HEK293 (cell line): ENCODE data around the gene BAIAP2.

ENCODE experiments used
- GLIS2 ChIP-seq: fragments of 450-650 bp; formaldehyde crosslinking; IDR thresholded peaks from 2 replicates; pipeline ENCODE4 v1.5.1; 2016; ENCODE audit warnings: missing biosample characterization, missing genetic modification characterization
- HOXD13 ChIP-seq: sonication (generic); formaldehyde crosslinking; IDR thresholded peaks from 2 replicates; pipeline ENCODE4 v1.8.0; 2022; ENCODE audit warnings: missing genetic modification reagents, borderline replicate concordance
- KLF7 ChIP-seq: fragments of 450-650 bp; formaldehyde crosslinking; IDR thresholded peaks from 2 replicates; pipeline ENCODE4 v1.5.1; 2016; ENCODE audit warnings: missing biosample characterization, missing genetic modification characterization, borderline replicate concordance
- OVOL3 ChIP-seq: fragments of 450-650 bp; formaldehyde crosslinking; IDR thresholded peaks from 2 replicates; pipeline ENCODE4 v1.5.1; 2016; ENCODE audit warnings: missing biosample characterization, missing genetic modification characterization
- PRDM6 ChIP-seq: fragments of 450-650 bp; formaldehyde crosslinking; IDR thresholded peaks from 2 replicates; pipeline ENCODE4 v1.5.1; 2017; ENCODE audit warnings: missing biosample characterization, missing genetic modification characterization
- RBAK ChIP-seq: fragments of 450-650 bp; formaldehyde crosslinking; IDR thresholded peaks from 2 replicates; pipeline ENCODE4 v1.5.1; 2016; ENCODE audit warnings: missing biosample characterization, missing genetic modification characterization
- SCRT2 ChIP-seq: fragments of 450-650 bp; formaldehyde crosslinking; IDR thresholded peaks from 2 replicates; pipeline ENCODE4 v1.5.1; 2016; ENCODE audit warnings: missing biosample characterization, missing genetic modification characterization
- ZBTB8A ChIP-seq: fragments of 450-650 bp; formaldehyde crosslinking; IDR thresholded peaks from 2 replicates; pipeline ENCODE4 v1.5.1; 2016; ENCODE audit warnings: missing biosample characterization, missing genetic modification characterization
- ZFHX2 ChIP-seq: fragments of 450-650 bp; formaldehyde crosslinking; conservative IDR thresholded peaks from 2 replicates; pipeline ENCODE4 v1.5.1; 2016; ENCODE audit warnings: missing biosample characterization, missing genetic modification characterization
- ZNF10 ChIP-seq: fragments of 450-650 bp; formaldehyde crosslinking; IDR thresholded peaks from 2 replicates; pipeline ENCODE4 v1.5.1; 2017; ENCODE audit warnings: missing biosample characterization, missing genetic modification characterization
- ZNF133 ChIP-seq: fragments of 450-650 bp; formaldehyde crosslinking; IDR thresholded peaks from 2 replicates; pipeline ENCODE4 v1.5.1; 2016; ENCODE audit warnings: missing biosample characterization, missing genetic modification characterization
- ZNF155 ChIP-seq: fragments of 450-650 bp; formaldehyde crosslinking; IDR thresholded peaks from 2 replicates; pipeline ENCODE4 v1.5.1; 2016; ENCODE audit warnings: missing biosample characterization, missing genetic modification characterization
- ZNF202 ChIP-seq: fragments of 450-650 bp; formaldehyde crosslinking; IDR thresholded peaks from 2 replicates; pipeline ENCODE4 v1.5.1; 2016; ENCODE audit warnings: missing biosample characterization, missing genetic modification characterization, borderline replicate concordance
- ZNF239 ChIP-seq: fragments of 450-650 bp; formaldehyde crosslinking; IDR thresholded peaks from 2 replicates; pipeline ENCODE4 v1.5.1; 2016; ENCODE audit warnings: missing biosample characterization, missing genetic modification characterization
- ZNF248 ChIP-seq: fragments of 450-650 bp; formaldehyde crosslinking; IDR thresholded peaks from 2 replicates; pipeline ENCODE4 v1.5.1; 2017; ENCODE audit warnings: missing biosample characterization, missing genetic modification characterization
- ZNF324 ChIP-seq: fragments of 450-650 bp; formaldehyde crosslinking; IDR thresholded peaks from 2 replicates; pipeline ENCODE4 v1.5.1; 2016; ENCODE audit warnings: missing biosample characterization, missing genetic modification characterization
- ZNF341 ChIP-seq: fragments of 450-650 bp; formaldehyde crosslinking; IDR thresholded peaks from 2 replicates; pipeline ENCODE4; 2016; ENCODE audit warnings: low read depth, missing biosample characterization, missing genetic modification characterization
- ZNF366 ChIP-seq: fragments of 450-650 bp; formaldehyde crosslinking; conservative IDR thresholded peaks from 2 replicates; pipeline ENCODE4 v1.5.1; 2016; ENCODE audit warnings: missing biosample characterization, missing genetic modification characterization
- ZNF37A ChIP-seq: fragments of 450-650 bp; IDR thresholded peaks from 2 replicates; pipeline ENCODE4 v1.5.1; 2018; ENCODE audit warnings: missing biosample characterization, missing genetic modification characterization
- ZNF433 ChIP-seq: fragments of 450-650 bp; formaldehyde crosslinking; IDR thresholded peaks from 2 replicates; pipeline ENCODE4 v1.5.1; 2016; ENCODE audit warnings: missing biosample characterization, missing genetic modification characterization, low read depth
- ZNF501 ChIP-seq: fragments of 450-650 bp; formaldehyde crosslinking; IDR thresholded peaks from 2 replicates; pipeline ENCODE4 v1.5.1; 2016; ENCODE audit warnings: missing biosample characterization, missing genetic modification characterization
- ZNF521 ChIP-seq: fragments of 450-650 bp; formaldehyde crosslinking; IDR thresholded peaks from 2 replicates; pipeline ENCODE4 v1.5.1; 2017; ENCODE audit warnings: missing biosample characterization, mild to moderate bottlenecking, missing genetic modification characterization
- ZNF623 ChIP-seq: fragments of 450-650 bp; formaldehyde crosslinking; IDR thresholded peaks from 2 replicates; pipeline ENCODE4 v1.5.1; 2016; ENCODE audit warnings: missing biosample characterization, missing genetic modification characterization
- ZNF626 ChIP-seq: fragments of 450-650 bp; sonication (Bioruptor Pico); formaldehyde crosslinking; IDR thresholded peaks from 2 replicates; pipeline ENCODE4 v1.5.1; 2018; ENCODE audit warnings: missing biosample characterization, missing genetic modification characterization, inconsistent platforms
- ZNF658 ChIP-seq: fragments of 450-650 bp; formaldehyde crosslinking; IDR thresholded peaks from 2 replicates; pipeline ENCODE4; 2016; ENCODE audit warnings: missing biosample characterization, missing genetic modification characterization
- ZNF670 ChIP-seq: fragments of 450-650 bp; formaldehyde crosslinking; IDR thresholded peaks from 2 replicates; pipeline ENCODE4 v1.5.1; 2016; ENCODE audit warnings: missing biosample characterization, missing genetic modification characterization, low read depth
- ZNF704 ChIP-seq: fragments of 450-650 bp; formaldehyde crosslinking; IDR thresholded peaks from 2 replicates; pipeline ENCODE4 v1.5.1; 2016; ENCODE audit warnings: missing biosample characterization, missing genetic modification characterization
- ZNF843 ChIP-seq: fragments of 450-650 bp; formaldehyde crosslinking; IDR thresholded peaks from 2 replicates; pipeline ENCODE4 v1.5.1; 2016; ENCODE audit warnings: missing biosample characterization, missing genetic modification characterization
- TF ChIP-seq, protein P1 (sequence below): fragments of 450-650 bp; formaldehyde crosslinking; IDR thresholded peaks from 2 replicates; pipeline ENCODE4; 2016; ENCODE audit warnings: missing biosample characterization, missing genetic modification characterization
- TF ChIP-seq, protein P2 (sequence below): fragments of 450-650 bp; formaldehyde crosslinking; IDR thresholded peaks from 2 replicates; pipeline ENCODE4 v1.5.1; 2016; ENCODE audit warnings: missing biosample characterization, missing genetic modification characterization
- TF ChIP-seq, protein P3 (sequence below): fragments of 450-650 bp; formaldehyde crosslinking; IDR thresholded peaks from 2 replicates; pipeline ENCODE4 v1.5.1; 2016; ENCODE audit warnings: missing biosample characterization, missing genetic modification characterization

BAIAP2 gene

DNA sequence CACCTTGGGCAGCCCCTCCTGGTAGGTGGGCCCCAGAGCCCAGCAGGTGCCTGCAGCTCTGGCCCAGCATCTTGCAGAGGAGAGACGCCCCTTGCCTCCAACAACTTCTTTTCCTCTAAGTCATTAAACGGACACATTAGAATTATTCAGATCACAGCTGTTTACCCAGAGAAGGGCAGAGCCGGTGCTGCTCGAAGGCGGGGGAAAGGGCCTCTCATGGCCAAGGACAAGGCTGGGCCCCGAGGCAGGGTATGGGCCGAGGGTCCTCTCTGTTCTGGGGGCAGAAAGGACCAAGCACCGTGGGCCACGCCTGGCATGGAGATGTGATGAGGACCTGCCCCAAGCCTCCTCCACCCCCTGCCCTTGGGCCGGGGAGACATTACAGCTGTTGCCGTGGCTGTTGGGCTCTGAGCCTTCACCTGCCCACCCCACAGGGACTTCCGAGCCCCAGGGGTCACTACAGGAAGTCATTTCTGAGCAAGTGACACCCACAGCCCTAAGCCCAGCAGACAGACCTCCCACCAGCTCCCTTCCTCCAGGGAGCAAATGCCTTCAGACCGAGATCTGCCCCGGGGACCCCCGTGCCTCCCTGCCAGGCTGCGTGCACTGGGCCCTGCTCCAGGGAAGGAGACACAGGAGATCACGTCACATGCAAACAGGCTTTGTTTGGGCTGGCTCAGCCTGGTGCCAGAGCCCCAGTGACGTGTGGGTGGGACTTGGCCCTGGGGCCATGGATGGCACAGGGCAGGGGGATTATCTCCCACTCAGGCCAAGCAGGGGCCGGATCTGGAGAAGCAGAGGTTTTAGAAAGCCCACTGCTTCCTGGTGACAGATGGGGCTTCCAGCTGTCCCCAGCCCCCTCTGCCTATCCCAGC, 129.7 kb downstream of the BAIAP2 start (continued):
- peak; percentile 47; the same call in 1 of the 2 replicates for TF ChIP-seq ZNF341 (tag by site-specific recombination)
- TF ChIP-seq ZNF843 (tag by site-specific recombination) = no peak
- TF ChIP-seq ZNF155 (tag by site-specific recombination) = no peak
- no peak for TF ChIP-seq ZNF623 (tag by site-specific recombination)
- TF ChIP-seq, protein P1, sequence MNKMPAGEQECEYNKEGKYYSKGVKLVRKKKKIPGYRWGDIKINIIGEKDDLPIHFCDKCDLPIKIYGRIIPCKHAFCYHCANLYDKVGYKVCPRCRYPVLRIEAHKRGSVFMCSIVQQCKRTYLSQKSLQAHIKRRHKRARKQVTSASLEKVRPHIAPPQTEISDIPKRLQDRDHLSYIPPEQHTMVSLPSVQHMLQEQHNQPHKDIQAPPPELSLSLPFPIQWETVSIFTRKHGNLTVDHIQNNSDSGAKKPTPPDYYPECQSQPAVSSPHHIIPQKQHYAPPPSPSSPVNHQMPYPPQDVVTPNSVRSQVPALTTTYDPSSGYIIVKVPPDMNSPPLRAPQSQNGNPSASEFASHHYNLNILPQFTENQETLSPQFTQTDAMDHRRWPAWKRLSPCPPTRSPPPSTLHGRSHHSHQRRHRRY (tag by site-specific recombination) = no peak
- no peak for TF ChIP-seq ZNF704 (tag by site-specific recombination)
- TF ChIP-seq, protein P2, sequence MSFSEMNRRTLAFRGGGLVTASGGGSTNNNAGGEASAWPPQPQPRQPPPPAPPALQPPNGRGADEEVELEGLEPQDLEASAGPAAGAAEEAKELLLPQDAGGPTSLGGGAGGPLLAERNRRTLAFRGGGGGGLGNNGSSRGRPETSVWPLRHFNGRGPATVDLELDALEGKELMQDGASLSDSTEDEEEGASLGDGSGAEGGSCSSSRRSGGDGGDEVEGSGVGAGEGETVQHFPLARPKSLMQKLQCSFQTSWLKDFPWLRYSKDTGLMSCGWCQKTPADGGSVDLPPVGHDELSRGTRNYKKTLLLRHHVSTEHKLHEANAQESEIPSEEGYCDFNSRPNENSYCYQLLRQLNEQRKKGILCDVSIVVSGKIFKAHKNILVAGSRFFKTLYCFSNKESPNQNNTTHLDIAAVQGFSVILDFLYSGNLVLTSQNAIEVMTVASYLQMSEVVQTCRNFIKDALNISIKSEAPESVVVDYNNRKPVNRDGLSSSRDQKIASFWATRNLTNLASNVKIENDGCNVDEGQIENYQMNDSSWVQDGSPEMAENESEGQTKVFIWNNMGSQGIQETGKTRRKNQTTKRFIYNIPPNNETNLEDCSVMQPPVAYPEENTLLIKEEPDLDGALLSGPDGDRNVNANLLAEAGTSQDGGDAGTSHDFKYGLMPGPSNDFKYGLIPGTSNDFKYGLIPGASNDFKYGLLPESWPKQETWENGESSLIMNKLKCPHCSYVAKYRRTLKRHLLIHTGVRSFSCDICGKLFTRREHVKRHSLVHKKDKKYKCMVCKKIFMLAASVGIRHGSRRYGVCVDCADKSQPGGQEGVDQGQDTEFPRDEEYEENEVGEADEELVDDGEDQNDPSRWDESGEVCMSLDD (tag by site-specific recombination) = no peak
- no peak for TF ChIP-seq ZNF248
- no peak for TF ChIP-seq ZNF626 (tag by site-specific recombination)
- TF ChIP-seq ZFHX2 (tag by site-specific recombination) = peak; percentile 86
- TF ChIP-seq OVOL3 (tag by site-specific recombination) = no peak
- no peak for TF ChIP-seq ZNF37A (tag by site-specific recombination)
- TF ChIP-seq ZBTB8A (tag by site-specific recombination) = peak; percentile 11; the same call in 1 of the 2 replicates
- TF ChIP-seq ZNF202 (tag by site-specific recombination) = no peak
- TF ChIP-seq, protein P3, sequence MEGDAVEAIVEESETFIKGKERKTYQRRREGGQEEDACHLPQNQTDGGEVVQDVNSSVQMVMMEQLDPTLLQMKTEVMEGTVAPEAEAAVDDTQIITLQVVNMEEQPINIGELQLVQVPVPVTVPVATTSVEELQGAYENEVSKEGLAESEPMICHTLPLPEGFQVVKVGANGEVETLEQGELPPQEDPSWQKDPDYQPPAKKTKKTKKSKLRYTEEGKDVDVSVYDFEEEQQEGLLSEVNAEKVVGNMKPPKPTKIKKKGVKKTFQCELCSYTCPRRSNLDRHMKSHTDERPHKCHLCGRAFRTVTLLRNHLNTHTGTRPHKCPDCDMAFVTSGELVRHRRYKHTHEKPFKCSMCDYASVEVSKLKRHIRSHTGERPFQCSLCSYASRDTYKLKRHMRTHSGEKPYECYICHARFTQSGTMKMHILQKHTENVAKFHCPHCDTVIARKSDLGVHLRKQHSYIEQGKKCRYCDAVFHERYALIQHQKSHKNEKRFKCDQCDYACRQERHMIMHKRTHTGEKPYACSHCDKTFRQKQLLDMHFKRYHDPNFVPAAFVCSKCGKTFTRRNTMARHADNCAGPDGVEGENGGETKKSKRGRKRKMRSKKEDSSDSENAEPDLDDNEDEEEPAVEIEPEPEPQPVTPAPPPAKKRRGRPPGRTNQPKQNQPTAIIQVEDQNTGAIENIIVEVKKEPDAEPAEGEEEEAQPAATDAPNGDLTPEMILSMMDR (tag by site-specific recombination) = no peak
- no peak for TF ChIP-seq PRDM6 (tag by site-specific recombination)
- peak; percentile 80; the same call in 1 of the 2 replicates for TF ChIP-seq ZNF10
- no peak for TF ChIP-seq ZNF366
- no peak for TF ChIP-seq ZNF658 (tag by site-specific recombination)
- TF ChIP-seq RBAK (tag by site-specific recombination) = no peak
- no peak for TF ChIP-seq ZNF133
- peak; percentile 63 for TF ChIP-seq GLIS2 (tag by site-specific recombination)
- no peak for TF ChIP-seq ZNF324 (tag by site-specific recombination)
- no peak for TF ChIP-seq ZNF501 (tag by site-specific recombination)
- TF ChIP-seq ZNF521 = no peak
- no peak for TF ChIP-seq SCRT2 (tag by site-specific recombination)
- no peak for TF ChIP-seq ZNF670 (tag by site-specific recombination)
- TF ChIP-seq KLF7 (tag by site-specific recombination) = no peak
- TF ChIP-seq HOXD13 (CRISPR knock-in tag) = no peak
- TF ChIP-seq ZNF433 (tag by site-specific recombination) = no peak
- TF ChIP-seq ZNF239 = no peak
